GM12873 (cell line): ENCODE data around the gene HSPA14.

Experiments used
- TF ChIP-seq, protein P1 (sequence below): IDR thresholded peaks from 2 replicates; pipeline ENCODE4 v1.5.1; 2012; ENCODE audit warnings: low read depth, mild to moderate bottlenecking, moderate library complexity, low read length, control low read depth; ENCODE audit not compliant: insufficient read depth; ENCODE audit errors: missing control alignments

The HSPA14 gene

DNA sequence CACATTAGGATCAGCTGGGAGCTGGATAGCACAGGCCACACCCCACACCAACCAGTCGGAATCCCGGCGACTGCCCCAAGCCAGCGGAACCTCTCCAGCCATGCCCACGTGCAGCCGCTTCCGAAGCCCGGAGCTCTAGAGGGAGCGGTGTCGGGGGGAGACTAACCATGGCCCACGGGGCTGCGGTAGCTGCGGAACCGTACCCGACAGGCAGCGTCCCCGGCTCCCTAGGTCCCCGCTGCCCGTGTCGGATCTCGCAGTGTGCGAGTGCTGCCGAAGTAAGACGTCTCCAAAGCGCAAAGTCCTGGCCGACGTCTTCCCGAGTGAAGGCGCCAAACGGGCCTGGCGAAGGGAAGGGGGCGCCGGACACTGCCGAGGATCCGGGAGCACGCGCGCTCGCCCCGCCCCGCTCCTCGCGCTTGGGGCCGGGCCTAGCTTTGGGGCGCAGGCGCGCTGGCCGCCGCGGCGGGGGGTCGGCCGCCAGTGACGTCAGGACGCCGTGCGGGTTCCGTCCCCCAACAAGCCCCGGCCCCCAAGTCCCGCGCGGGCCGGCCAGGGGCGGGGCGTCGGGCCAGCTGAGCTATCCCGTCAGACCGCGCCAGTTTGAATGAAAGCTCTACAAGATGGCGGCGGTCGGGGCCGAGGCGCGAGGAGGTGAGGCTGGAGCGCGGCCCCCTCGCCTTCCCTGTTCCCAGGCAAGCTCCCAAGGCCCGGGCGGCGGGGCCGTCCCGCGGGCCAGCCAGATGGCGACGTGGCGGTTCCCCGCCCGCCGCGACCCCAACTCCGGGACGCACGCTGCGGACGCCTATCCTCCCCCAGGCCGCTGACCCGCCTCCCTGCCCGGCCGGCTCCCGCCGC is 40.4 kb downstream of the HSPA14 start, which contains the start of gene SUV39H2:
Gene SUV39H2, plus strand, starts transcription at position 601 of the 858 bp plus-strand sequence. Its CDS starts 23 bp downstream, at position 624.
- TF ChIP-seq, protein P1, sequence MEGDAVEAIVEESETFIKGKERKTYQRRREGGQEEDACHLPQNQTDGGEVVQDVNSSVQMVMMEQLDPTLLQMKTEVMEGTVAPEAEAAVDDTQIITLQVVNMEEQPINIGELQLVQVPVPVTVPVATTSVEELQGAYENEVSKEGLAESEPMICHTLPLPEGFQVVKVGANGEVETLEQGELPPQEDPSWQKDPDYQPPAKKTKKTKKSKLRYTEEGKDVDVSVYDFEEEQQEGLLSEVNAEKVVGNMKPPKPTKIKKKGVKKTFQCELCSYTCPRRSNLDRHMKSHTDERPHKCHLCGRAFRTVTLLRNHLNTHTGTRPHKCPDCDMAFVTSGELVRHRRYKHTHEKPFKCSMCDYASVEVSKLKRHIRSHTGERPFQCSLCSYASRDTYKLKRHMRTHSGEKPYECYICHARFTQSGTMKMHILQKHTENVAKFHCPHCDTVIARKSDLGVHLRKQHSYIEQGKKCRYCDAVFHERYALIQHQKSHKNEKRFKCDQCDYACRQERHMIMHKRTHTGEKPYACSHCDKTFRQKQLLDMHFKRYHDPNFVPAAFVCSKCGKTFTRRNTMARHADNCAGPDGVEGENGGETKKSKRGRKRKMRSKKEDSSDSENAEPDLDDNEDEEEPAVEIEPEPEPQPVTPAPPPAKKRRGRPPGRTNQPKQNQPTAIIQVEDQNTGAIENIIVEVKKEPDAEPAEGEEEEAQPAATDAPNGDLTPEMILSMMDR, result no peak

DNA sequence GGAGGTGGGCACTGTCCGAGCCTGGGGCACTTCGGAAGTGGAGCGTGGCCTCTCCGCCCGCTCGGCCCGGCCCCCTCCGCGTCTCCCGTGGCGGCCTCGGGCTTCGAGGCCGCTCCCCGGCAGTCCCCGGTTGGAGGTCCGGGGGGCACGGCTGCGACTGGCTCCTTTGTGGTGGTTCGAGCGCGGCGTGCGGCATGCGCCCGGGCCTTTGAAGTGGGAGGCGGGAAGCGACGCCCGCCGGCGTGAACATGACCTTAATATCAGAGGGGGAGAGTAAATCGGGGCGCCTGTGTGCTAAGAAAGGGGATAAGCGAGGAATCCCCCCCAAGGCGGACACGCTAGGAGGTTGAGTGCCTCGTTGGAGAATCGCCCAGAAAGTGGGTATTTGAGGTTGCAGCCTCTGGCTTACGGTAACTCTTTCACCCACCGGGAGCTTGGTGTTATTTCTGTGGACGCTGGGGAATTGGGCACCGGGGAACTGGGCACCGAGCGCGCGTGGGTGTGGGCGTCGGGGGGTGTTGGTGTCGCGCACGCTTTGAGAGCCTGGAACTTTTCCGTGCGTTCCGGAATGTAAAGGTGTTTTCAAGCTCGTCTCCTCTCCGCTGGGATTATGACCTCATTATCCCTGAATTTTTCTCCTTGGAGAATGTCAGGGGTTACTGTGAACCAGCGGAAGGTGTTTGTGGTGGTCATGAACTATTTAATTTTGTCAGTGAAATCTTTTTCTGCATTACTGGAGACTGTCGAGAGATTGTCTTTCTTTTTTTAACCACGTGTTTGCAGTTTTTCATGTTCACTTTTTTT is 41.2 kb downstream of the HSPA14 start:
- TF ChIP-seq, protein P1, result no peak

DNA sequence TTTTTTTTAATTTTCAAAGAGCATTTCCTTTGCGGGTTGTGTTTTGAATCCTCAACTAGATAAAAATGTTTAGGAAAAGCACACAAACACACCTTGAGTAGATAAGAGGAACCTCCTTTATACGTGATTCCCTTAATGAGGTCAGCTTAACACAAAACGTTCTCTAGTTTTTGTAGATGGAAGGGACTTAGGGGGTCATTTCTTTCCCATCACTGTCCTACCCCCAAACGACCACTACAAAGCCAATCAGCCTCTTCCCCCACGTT is 41.8 kb downstream of the HSPA14 start:
- TF ChIP-seq, protein P1, result no peak

DNA sequence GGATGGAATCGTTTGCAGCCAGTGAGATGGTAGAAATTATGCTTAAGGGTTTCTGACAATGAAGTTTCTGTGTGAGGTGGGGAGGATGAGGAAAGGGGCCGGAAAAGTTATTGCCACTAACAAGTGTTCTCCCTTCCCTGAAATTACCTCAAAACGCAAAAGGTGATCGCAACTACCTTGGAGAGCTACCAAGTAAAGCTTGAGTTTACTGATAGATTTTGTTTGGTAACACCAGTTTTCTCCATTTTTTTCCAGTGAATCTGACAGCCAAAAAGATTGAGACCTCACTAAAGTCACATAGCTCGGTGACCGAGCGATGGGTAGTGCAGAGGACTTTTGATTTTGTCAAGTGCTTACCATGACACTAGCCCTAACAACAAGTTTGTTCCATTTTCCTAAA is 42.1 kb downstream of the HSPA14 start:
- TF ChIP-seq, protein P1, result no peak

DNA sequence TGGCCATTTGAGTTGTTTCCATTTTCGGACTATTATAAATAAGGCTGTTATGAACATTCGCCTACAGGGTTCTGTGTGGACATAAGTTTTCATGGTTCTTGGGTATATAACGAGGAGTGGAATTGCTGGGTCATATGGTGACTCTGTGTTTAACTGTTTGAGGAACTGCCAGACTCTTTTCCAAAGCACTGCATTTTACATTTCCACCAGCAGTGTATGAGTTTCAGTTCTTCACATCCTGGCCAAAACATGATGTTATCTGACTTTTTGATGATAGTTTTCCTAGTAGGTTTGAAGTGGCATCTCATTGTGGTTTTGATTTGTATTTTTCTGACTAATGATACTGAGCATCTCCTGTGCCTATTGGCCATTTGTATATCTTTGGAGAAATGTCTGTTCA is 46.0 kb downstream of the HSPA14 start:
- TF ChIP-seq, protein P1, result no peak

DNA sequence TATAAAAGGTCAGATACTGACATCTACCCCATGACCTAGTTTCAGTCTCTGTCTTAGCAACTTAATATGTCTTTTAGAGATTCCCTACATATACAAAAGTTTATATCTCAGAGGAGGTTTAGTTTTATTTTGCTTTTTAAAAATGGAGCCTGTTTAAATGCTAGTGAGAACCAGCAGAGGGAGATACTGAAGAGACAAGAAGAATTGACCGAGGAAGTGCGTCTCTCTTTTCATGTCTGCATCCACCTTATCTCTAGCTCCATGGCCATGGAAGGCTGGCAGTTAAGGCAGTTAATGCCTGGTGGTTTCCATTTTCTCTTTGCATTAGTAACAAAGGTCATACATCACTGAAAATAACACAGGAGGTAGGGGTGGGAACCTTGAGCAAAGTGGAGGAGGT is 51.2 kb downstream of the HSPA14 start:
- TF ChIP-seq, protein P1, result peak; percentile 26

DNA sequence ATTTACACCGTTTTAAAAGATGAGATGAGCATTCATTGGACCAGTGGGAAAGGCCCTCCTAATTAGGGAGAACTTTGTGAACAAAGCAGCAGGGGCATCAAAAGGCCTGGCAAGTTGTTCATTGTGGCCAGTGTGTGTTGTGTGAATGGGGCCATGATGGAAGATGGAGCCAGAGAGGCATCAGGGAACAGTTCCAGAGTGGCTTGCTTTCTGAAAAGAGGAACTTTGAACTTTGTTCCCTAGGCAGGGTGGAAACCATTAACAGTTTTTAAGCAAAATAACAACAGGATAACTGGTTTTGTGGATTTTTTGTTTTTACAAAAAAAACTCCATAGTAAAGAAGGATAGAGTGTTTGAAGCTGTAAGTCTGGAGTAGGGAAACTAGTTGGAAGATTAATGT is 53.0 kb downstream of the HSPA14 start:
- TF ChIP-seq, protein P1, result no peak
